HEK293T (cell line): ENCODE measurements around the gene ZNF625.

Experiments used
- BHLHE40 ChIP-seq: fragments of 450-650 bp; IDR thresholded peaks from 2 replicates; pipeline ENCODE4 v1.6.1; 2016; ENCODE audit warnings: mild to moderate bottlenecking, moderate library complexity, borderline replicate concordance
- FOXA1 ChIP-seq: fragments of 450-650 bp; IDR thresholded peaks from 2 replicates; pipeline ENCODE4 v1.6.1; 2016; ENCODE audit warnings: mild to moderate bottlenecking
- FOXK2 ChIP-seq: fragments of 450-650 bp; IDR thresholded peaks from 2 replicates; pipeline ENCODE4 v1.6.1; 2016; ENCODE audit warnings: mild to moderate bottlenecking
- FOXM1 ChIP-seq: fragments of 450-650 bp; IDR thresholded peaks from 2 replicates; pipeline ENCODE4 v1.6.1; 2017; ENCODE audit warnings: mild to moderate bottlenecking, borderline replicate concordance
- L3MBTL2 ChIP-seq: fragments of 450-650 bp; conservative IDR thresholded peaks from 2 replicates; pipeline ENCODE4 v1.6.1; 2016; ENCODE audit warnings: mild to moderate bottlenecking
- LEF1 ChIP-seq: fragments of 450-650 bp; IDR thresholded peaks from 2 replicates; pipeline ENCODE4 v1.6.1; 2017; ENCODE audit warnings: mild to moderate bottlenecking, borderline replicate concordance
- NFRKB ChIP-seq: fragments of 450-650 bp; IDR thresholded peaks from 2 replicates; pipeline ENCODE4 v1.6.1; 2016; ENCODE audit warnings: mild to moderate bottlenecking, moderate library complexity
- PKNOX1 ChIP-seq: fragments of 450-650 bp; IDR thresholded peaks from 2 replicates; pipeline ENCODE4 v1.6.1; 2016
- SP1 ChIP-seq: fragments of 450-650 bp; IDR thresholded peaks from 2 replicates; pipeline ENCODE4 v1.6.1; 2017
- SUZ12 ChIP-seq: fragments of 450-650 bp; IDR thresholded peaks from 2 replicates; pipeline ENCODE4 v1.6.1; 2016; ENCODE audit warnings: mild to moderate bottlenecking
- TARDBP ChIP-seq: fragments of 450-650 bp; IDR thresholded peaks from 2 replicates; pipeline ENCODE4 v1.6.1; 2016
- ZNF384 ChIP-seq: fragments of 450-650 bp; IDR thresholded peaks from 2 replicates; pipeline ENCODE4 v1.6.1; 2016

DNA sequence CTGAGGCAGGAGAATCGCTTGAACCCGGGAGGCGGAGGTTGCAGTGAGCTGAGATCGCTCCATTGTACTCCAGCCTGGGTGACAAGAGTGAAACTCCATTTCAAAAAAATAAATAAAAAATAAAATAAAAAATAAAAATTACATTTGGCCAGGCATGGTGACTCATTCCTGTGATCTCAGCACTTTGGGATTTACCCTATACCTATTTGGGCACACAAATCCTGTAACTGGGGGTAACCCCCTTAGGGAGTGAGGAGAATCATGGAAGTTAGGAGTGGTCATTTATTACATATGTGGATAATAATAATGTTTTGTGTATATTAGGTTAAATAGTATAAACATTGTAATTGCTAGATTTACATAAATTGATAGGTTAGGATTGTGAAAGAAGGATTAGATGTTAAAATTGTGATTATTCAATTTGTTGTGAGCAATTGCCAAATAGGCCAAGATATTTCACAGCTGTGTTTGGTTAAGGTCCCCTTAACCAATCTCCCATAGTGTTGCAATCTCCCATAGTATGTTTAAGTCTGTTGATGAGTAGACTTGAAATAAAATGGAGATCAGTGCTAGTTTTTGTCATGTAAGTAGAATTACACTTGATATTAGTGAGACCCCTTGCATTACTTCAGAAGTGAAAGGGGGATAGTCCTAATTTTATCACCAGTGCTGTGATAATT, 61.3 kb downstream of the ZNF625 start:
- TF ChIP-seq FOXM1: no peak
- no peak for TF ChIP-seq FOXK2
- no peak for TF ChIP-seq BHLHE40
- no peak for TF ChIP-seq TARDBP
- no peak for TF ChIP-seq SUZ12
- no peak for TF ChIP-seq SP1
- TF ChIP-seq ZNF384: no peak
- no peak for TF ChIP-seq L3MBTL2
- TF ChIP-seq NFRKB: no peak
- no peak for TF ChIP-seq FOXA1
- no peak for TF ChIP-seq PKNOX1
- no peak for TF ChIP-seq LEF1
